Rectal smooth muscle tissue (tissue), 1 donor: ENCODE measurements around the gene SCFD2.

Experiments
- H3K27ac ChIP-seq: one replicate; pipeline ENCODE4 v1.7.0; 2013; ENCODE audit warnings: low read depth, low read length, inconsistent platforms
- H3K27me3 ChIP-seq: one replicate; pipeline ENCODE4 v1.7.0; 2013; ENCODE audit warnings: low read length; ENCODE audit not compliant: control insufficient read depth, insufficient read depth
- H3K36me3 ChIP-seq: one replicate; pipeline ENCODE4 v1.7.0; 2013; ENCODE audit warnings: low read length; ENCODE audit not compliant: control insufficient read depth, insufficient read depth
- H3K4me1 ChIP-seq: one replicate; pipeline ENCODE4 v1.7.0; 2013; ENCODE audit warnings: low read length; ENCODE audit not compliant: control insufficient read depth, insufficient read depth
- H3K4me3 ChIP-seq: one replicate; pipeline ENCODE4 v1.7.0; 2013; ENCODE audit warnings: low read length
- H3K9ac ChIP-seq: one replicate; pipeline ENCODE4 v1.7.0; 2013; ENCODE audit warnings: low read length

Gene SCFD2

GRCh38 chr4:52935317-52935716, 430.5 kb downstream of the SCFD2 start:
- H3K4me3 ChIP-seq, result no peak overlapping the region
- H3K27ac ChIP-seq, result no peak overlapping the region
- H3K4me1 ChIP-seq, result no peaks in the 10 kb centered on the region

GRCh38 chr4:52933738-52934137, 432.1 kb downstream of the SCFD2 start:
- Histone ChIP-seq H3K36me3 (no peaks in the 10 kb centered on the region), H3K4me1 (no peaks in the 10 kb centered on the region), H3K4me3 (no peak overlapping the region), H3K27ac (no peak overlapping the region), H3K9ac (no peak overlapping the region), H3K27me3 (no peaks in the 10 kb centered on the region)

More at GRCh38 chr4:52935317-52935716, 430.5 kb downstream of the SCFD2 start:
- no peaks in the 10 kb centered on the region for H3K27me3 ChIP-seq
- H3K36me3 ChIP-seq, result no peaks in the 10 kb centered on the region
- H3K9ac ChIP-seq, result no peak overlapping the region

- Histone ChIP-seq H3K4me3 (no peak overlapping the region), H3K36me3 (no peaks in the 10 kb centered on the region), H3K4me1 (no peaks in the 10 kb centered on the region), H3K27ac (no peak overlapping the region), H3K27me3 (no peaks in the 10 kb centered on the region), H3K9ac (no peak overlapping the region)
Observed at GRCh38 chr4:52932591-52933470, 433.0 kb downstream of the SCFD2 start.

GRCh38 chr4:52931243-52931642, 434.6 kb downstream of the SCFD2 start:
- Histone ChIP-seq H3K4me1 (no peaks in the 10 kb centered on the region), H3K4me3 (no peak overlapping the region), H3K36me3 (no peaks in the 10 kb centered on the region), H3K9ac (no peak overlapping the region), H3K27ac (no peak overlapping the region), H3K27me3 (no peaks in the 10 kb centered on the region)

- no peaks in the 10 kb centered on the region for H3K36me3 ChIP-seq
- no peaks in the 10 kb centered on the region for H3K4me1 ChIP-seq
- no peaks in the 10 kb centered on the region for H3K27me3 ChIP-seq
- no peak overlapping the region for H3K4me3 ChIP-seq
- H3K9ac ChIP-seq, result no peak overlapping the region
- no peak overlapping the region for H3K27ac ChIP-seq
Observed at GRCh38 chr4:52926196-52926974, 439.5 kb downstream of the SCFD2 start.

GRCh38 chr4:52925531-52925968, 440.3 kb downstream of the SCFD2 start:
- no peak overlapping the region for H3K4me3 ChIP-seq

GRCh38 chr4:52919461-52919860, 446.4 kb downstream of the SCFD2 start:
- Histone ChIP-seq H3K4me3 (no peak overlapping the region), H3K4me1 (no peaks in the 10 kb centered on the region), H3K27ac (no peak overlapping the region), H3K9ac (no peak overlapping the region), H3K27me3 (no peaks in the 10 kb centered on the region), H3K36me3 (no peaks in the 10 kb centered on the region)

More at GRCh38 chr4:52925531-52925968, 440.3 kb downstream of the SCFD2 start:
- Histone ChIP-seq H3K27ac (no peak overlapping the region), H3K4me1 (no peaks in the 10 kb centered on the region), H3K9ac (no peak overlapping the region), H3K27me3 (no peaks in the 10 kb centered on the region), H3K36me3 (no peaks in the 10 kb centered on the region)

- Histone ChIP-seq H3K27ac (no peak overlapping the region), H3K4me1 (peaks cover 3% of the 10 kb centered on the region), H3K9ac (no peak overlapping the region), H3K36me3 (no peaks in the 10 kb centered on the region), H3K27me3 (no peaks in the 10 kb centered on the region), H3K4me3 (no peak overlapping the region)
Observed at GRCh38 chr4:52917817-52918216, 448.0 kb downstream of the SCFD2 start.

- Histone ChIP-seq H3K9ac (no peak overlapping the region), H3K27ac (no peak overlapping the region), H3K4me3 (no peak overlapping the region), H3K4me1 (peaks cover 3% of the 10 kb centered on the region), H3K36me3 (no peaks in the 10 kb centered on the region), H3K27me3 (no peaks in the 10 kb centered on the region)
Observed at GRCh38 chr4:52915730-52916300, 450.0 kb downstream of the SCFD2 start.

- Histone ChIP-seq H3K27me3 (no peaks in the 10 kb centered on the region), H3K36me3 (no peaks in the 10 kb centered on the region), H3K27ac (no peak overlapping the region), H3K4me1 (peaks cover 3% of the 10 kb centered on the region), H3K4me3 (no peak overlapping the region), H3K9ac (no peak overlapping the region)
Observed at GRCh38 chr4:52915191-52915590, 450.7 kb downstream of the SCFD2 start.

- Histone ChIP-seq H3K9ac (no peak overlapping the region), H3K4me1 (peaks cover 3% of the 10 kb centered on the region), H3K36me3 (no peaks in the 10 kb centered on the region), H3K4me3 (no peak overlapping the region), H3K27ac (no peak overlapping the region), H3K27me3 (no peaks in the 10 kb centered on the region)
Observed at GRCh38 chr4:52914051-52914605, 451.7 kb downstream of the SCFD2 start.

- H3K36me3 ChIP-seq, result no peaks in the 10 kb centered on the region
- no peaks in the 10 kb centered on the region for H3K27me3 ChIP-seq
- no peak overlapping the region for H3K9ac ChIP-seq
- no peak overlapping the region for H3K27ac ChIP-seq
- H3K4me3 ChIP-seq, result no peak overlapping the region
- H3K4me1 ChIP-seq, result peaks cover 3% of the 10 kb centered on the region
Observed at GRCh38 chr4:52912608-52913007, 453.3 kb downstream of the SCFD2 start.
